ENCODE measurements around the gene PPIC.

Gene PPIC

GRCh38 chr5:123036391-123037103 is at the start of gene PPIC:
Gene PPIC (minus strand): TSS chr5:123036725. CDS start chr5:123036625, 100 bp downstream.
- peak; percentile 16 for DNase-seq

DNA sequence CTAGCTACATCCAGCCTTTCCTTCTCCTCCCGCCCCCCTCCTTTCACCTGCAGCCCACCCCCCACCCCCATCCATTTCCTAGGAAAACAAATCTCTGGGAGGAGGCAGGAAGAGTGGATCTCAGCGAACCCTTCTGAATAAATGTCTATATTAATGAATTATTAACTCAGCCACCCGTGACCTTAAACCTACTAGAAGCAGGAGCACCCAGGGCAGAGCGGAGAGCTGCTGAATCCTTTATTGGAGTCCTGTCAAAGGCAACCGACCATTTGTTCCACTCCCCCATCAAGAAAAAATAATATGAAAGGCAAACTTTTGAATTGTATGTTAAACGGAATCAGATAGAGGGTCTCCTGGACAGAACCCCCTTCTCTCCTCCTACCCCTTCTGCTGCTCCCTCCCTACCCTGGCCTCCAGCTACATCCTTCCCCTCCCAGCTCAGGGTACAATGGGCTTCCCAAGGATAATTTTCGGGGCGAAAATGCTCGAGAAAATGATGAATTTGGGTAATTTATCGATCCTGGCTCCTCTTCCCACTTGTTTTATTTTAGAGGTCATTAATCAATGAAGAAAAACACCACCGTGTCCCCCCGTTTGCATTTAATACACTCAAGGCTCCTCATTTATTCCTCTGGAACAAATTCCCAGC is 49.2 kb upstream of the PPIC start:
- no peak for DNase-seq

GRCh38 chr5:123084730-123085605 is 48.4 kb upstream of the PPIC start:
- DNase-seq: no peak

DNA sequence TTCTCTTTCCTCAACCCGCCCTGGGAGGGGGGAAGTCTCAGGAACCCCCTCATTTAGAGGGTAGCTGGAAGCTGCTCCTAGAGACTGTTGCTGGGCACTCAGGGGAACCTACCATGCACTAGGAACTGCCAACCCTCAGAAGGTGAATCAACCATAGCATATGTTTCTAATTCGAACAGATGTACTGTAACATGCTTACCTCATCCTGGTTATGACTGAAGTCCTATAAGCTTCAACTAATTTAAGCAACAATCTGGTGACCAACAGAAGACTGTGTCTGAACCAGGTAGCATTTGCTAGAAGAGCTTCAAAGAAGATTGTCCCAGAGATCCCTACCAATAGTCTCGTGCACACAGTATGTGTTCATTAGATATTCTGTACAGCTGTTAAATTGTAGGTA is 46.8 kb upstream of the PPIC start:
- DNase-seq: no peak

DNA sequence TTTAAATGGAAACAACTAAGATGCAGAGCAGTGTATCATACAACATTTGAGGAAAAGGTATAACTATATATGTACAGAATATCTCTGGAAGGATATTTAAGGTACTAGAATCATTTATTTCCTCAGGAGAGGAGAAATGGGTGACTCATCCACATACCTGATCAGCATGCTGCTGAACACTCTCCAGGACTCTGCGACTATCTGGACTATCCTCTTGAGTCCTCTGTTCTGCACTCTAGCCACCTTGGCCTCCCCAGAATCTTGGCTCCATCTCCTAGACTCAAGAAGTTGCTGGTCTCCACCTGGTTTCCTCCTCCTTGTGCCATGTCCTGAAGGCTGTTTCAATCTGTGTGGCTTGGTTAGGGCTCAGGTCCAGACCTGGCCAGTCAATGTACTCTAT is 43.7 kb upstream of the PPIC start:
- DNase-seq: no peak

DNA sequence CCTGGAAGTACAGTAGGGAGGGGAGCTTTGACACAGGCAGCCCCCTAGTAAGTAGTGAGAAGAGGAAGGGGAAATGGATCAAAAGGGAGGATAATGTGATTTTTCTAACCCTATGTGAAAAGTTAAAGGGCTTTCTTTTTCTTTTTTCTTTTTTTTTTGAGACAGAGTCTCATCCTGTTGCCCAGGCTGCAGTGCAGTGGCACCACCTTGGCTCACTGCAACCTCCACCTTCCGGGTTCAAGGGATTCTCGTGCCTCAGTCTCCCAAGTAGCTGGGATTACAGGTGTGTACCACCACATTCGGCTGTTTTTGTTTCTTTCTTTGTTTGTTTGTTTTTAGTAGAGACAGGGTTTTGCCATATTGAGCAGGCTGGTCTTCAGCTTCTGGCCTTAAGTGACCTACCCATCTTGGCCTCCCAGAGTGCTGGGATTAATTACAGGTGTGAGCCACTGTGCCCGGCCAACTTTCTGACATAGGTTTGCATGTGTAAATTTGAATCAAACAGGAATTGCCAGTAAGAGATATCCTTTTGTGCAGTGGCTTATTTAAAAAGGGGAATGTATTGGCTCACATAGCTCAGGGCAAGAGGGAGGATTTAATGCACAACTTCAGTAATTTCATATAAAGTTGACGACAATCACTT is 39.1 kb upstream of the PPIC start:
- DNase-seq: no peak

DNA sequence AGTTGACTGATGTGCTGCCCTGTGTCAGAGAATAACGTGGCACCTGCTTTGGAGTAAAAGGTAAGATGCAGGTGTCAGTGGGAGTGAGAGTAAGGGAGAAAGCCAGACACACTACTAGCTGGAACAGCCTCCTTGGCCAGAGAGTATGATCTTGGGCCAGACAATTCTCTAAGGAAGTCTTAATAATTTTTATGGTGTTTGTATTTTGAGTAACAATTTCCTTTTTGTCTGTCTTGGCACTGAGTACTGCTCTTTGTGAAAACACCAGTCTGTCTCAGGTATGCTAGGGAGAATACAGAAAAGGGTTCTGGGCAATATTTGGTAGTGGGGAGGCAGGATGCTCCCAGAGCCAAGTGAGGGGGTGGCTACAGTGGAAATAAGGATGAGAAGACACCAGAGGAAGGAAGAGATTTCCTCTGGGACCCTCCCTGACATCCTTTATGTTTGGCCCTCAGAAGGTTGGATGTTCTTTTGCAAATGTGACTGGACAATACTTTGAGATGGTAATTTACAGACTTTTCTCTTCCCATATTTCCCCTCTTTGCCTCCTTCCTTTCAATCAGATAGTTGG is 31.9 kb upstream of the PPIC start:
- DNase-seq: no peak

DNA sequence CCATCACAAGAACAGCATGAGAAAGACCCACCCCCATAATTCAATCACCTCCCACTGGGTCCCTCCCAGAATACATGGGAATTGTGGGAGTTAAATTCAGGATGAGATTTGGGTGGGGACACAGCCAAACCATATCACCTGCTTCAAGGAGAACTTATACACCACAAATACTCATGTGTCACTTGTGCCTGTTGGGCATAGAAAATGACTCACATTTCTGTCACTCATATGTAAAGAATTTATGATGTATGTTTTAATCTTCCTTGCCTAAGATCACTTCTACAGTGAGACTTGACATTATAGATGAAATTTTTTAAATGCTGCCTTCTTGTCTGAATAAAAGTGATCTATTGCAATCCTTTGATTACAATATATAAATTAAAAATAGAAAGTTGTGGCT is 29.5 kb upstream of the PPIC start:
- no peak for DNase-seq

DNA sequence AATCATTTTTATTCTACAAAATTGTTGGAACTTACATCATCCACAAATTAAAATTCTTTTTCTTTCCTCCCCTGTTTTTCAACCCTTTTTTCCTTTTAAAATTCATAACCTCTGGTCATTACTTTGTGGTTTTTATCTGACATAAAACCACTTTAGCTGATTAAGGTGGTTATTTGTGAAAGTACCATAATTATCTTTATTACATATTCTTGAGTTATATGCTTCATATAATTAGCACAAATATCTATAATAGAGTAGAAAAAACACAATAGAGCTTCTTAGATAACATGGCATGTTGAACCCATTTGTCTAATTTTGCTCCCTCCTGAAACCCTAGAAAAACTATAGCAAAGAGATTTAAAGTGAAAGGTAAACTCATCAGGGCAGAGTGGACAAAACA is 22.9 kb upstream of the PPIC start:
- DNase-seq: no peak

DNA sequence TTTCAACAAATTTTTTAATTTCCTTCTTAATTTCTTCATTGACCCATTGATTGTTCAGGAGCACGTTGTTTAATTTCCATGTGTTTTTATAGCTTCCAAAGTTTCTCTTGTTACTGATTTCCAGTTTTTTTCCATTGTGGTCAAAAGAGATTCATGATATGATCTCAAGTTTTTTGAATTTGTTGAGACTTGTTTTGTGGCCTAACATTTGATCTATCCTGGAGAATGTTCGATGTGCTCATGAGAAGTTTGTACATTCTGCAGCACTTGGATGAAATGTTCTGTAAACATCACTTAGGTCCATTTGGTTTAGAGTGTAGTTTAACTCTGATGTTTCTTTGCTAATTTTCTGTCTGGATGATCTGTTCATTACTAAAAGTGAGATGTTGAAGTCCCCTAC is 14.7 kb upstream of the PPIC start:
- DNase-seq: no peak

- no peak for DNase-seq
Measured at GRCh38 chr5:123047706-123048105, 11.2 kb upstream of the PPIC start.

DNA sequence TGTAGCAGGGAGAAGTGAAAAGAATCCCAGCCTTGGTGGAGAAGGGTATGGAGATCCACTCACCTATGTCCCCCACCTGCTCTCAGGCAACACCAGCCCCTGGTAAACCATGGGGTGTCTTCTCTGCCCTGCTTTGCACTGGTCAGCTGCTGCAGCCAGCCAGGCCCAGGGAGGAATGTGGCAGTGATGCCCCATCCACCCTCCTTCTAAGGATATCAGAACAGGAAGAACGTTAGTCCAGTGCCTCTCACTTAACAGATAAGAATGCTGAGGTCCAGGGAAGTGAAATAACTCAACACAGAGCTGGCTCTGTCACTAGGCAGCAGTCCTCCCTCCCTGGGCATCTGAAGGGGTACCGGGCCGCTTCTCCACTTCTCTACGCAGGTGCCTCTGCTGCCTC is 9.7 kb upstream of the PPIC start:
- no peak for DNase-seq

- DNase-seq: no peak
Measured at GRCh38 chr5:123044926-123045617, 8.5 kb upstream of the PPIC start.

DNA sequence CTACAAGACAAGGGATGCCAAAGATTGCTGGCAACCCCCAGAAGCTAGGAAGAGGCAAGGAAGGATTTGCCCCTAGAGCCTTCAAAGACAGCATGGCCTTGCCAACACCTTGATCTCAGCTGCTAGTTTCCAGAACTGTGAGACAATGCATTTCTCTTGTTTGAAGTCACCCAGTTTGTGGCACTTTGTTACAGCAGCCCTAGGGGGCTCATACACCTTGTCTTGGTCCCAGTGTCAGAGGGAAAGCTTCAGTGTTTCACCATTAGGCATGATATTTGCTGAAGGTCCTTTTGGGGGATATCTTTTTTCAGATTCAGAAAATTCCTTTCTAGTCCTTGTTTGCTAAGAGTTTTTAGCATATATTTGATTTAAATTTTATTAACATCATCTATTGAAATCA is 3.1 kb upstream of the PPIC start:
- DNase-seq: no peak

DNA sequence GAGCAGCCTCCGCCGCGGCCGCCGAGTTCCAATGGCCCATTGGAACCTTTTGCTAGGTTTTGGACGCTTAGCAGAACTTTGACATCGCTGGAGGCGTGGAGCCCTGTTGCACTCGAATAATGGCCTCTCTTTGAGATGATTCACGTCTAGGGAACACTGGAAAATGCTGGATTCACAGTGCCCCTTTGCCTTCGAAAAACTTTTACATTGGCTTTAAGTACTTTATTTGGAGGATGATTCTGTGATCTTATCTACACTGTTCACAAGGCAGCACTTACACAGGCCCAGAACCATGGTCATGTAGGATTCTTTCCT is 536 bp upstream of the PPIC start:
- no peak for DNase-seq

DNA sequence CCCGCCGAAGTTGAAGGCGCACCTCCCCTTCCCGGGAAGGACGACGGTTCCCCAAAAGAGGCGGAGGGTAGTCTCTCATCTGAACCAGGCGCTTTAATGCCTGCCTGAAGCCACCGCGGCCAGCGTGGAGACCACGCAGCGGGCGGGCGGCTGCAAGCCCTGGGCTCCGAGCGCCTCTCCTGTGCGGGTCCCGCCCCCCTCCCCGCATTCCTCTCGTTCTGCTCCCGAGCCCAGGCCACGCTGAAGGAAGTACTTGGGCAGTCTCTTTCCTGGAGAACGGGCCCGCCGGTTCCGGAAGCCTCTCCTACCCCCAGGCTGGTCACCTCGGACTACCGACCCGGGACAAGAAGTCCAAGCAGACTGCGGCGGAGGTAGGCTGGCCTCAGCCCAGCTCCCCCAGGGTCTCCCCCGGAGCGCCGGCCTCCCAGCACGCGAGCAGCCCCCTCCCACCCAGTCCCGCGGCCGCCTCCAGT is 571 bp downstream of the PPIC start:
- DNase-seq: no peak

- DNase-seq: peak; percentile 7
Measured at GRCh38 chr5:123035360-123035917, 1.1 kb downstream of the PPIC start.

DNA sequence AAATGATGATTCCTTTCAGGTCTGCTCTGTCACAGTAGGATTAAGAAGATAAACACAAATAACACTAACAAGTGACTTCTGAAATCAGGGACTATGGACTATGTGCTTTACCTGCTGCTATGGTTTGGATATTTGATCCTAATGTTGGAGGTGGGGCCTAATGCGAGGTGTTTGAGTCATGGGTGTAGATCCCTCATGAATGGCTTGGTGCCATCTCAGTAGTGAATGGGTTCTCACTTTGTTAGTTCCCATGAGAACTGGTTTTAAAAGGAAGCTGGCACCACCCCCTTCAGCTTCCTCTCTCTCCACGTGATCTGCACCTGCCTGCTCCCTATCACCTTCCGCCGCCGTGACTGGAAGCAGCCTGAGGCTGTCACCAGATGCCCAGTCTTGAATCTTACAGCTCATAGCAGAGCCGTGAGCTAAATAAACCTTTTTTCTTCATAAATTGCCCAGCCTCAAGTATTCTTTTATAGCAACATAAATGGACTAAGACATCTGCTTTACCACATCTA is 3.3 kb downstream of the PPIC start:
- DNase-seq: no peak

DNA sequence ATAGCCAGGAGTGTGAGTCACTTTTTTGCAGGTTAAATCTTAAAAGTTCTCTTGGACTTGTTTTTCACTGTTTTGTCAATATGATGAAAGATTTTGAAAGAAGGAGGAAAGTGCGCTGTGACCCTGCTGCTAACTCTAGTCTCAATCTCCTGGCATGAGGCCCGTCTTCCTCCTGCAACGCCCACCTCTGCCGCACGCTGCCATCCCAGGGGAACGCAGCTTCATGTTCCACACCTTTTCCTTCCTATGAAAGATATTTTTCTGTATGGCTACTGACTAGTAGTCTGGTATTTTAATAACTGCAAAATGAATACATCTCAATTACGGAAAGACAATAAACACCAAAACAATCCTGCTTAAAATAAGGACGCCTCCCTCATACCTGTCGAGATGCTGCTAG is 8.3 kb downstream of the PPIC start:
- no peak for DNase-seq

- no peak for DNase-seq
Measured at GRCh38 chr5:123014689-123015088, 21.8 kb downstream of the PPIC start.

- no peak for DNase-seq
Measured at GRCh38 chr5:123012321-123012720, 24.2 kb downstream of the PPIC start.

DNA sequence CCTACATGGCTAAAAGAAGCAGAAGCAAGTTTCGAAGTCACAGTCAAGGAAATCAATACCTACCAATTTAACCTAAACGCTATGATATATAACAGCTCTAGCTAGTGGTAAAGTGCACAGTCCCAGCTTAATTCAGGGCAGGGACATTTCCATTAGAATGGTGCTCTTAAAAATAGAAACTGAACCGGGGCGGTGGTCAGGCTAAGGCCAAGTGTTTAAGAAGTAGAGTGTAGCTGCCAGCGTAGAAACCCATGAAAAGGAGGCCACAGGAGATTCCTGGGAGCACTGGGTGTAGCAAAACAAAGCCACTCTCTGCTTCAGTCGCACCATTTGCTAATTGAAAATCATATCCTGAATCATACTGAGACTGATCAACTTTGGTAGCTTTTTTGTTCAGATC is 28.8 kb downstream of the PPIC start:
- no peak for DNase-seq

All from activated CD4-positive, alpha-beta T cell treated with anti-CD3 and anti-CD28 coated beads, Interleukin-10, Interleukin-2, amounts not matched to agents 100 ng/mL and 50 ng/mL, durations not matched to agents 16 hours and 8 hours (primary cell).